HFFc6 (cell line): ENCODE results near the gene GRAMD1B. TPM values are rescaled to one million over a fixed set of nuclear protein-coding genes. Genes with fewer than 3 reads are reported as not detected.

ENCODE experiments used
- DNase-seq: peaks from one replicate; pipeline ENCODE4 v3.0.0-alpha.2; 2018
- H3K27ac Mint-ChIP-seq: 2 replicates; pipeline ENCODE4 v1.8.0; 2020; ENCODE audit warnings: mild to moderate bottlenecking, mixed read lengths
- H3K27me3 Mint-ChIP-seq: 2 replicates; pipeline ENCODE4 v1.8.0; 2021; ENCODE audit warnings: mild to moderate bottlenecking, moderate library complexity, mixed read lengths; ENCODE audit not compliant: insufficient read depth
- H3K36me3 Mint-ChIP-seq: 2 replicates; pipeline ENCODE4 v1.8.0; 2021; ENCODE audit warnings: low read depth, mixed read lengths
- H3K4me1 Mint-ChIP-seq: 2 replicates; pipeline ENCODE4 v1.8.0; 2020; ENCODE audit warnings: low read depth, mixed read lengths
- H3K4me3 Mint-ChIP-seq: 2 replicates; pipeline ENCODE4 v1.8.0; 2020; ENCODE audit warnings: mild to moderate bottlenecking, moderate library complexity, mixed read lengths
- H3K9me3 Mint-ChIP-seq: 2 replicates; pipeline ENCODE4 v1.8.0; 2020; ENCODE audit warnings: mild to moderate bottlenecking, mixed read lengths
- CTCF ChIP-seq: fragments of 200-600 bp; sonication (generic); IDR thresholded peaks from 2 replicates; pipeline ENCODE4 v1.5.0; 2021; ENCODE audit warnings: antibody characterized with exemption, mild to moderate bottlenecking
- total RNA-seq, 6 experiments: library from RNA; stranded (reverse); fragmentation: NEBNext Ultra II Directional; extraction: Animal tissue kit (Norgen Biotek cat#: 25700); gene quantifications; 2 replicates in 1 of 6; 3 replicates in 5 of 6; pipeline ENCODE4 v1.2.3, GENCODE V29; 2021

The GRAMD1B gene
- total RNA-seq, 6 experiments from 2014 or later, result 46.1 to 54.5 (median 51.3) TPM

- Mint-ChIP-seq H3K36me3 (peaks cover 33% of the 10 kb centered on the region), H3K4me1 (peaks cover 12% of the 10 kb centered on the region), H3K4me3 (no peak overlapping the region), H3K27ac (0 out of 2 replicates have a peak overlapping the region, but pooled peaks have one; percentile 2), H3K27me3 (peaks cover 8% of the 10 kb centered on the region), H3K9me3 (no peaks in the 10 kb centered on the region)
- DNase-seq, result no peak
- TF ChIP-seq CTCF, result no peak
Measured at GRCh38 chr11:123611698-123612097, 181.6 kb downstream of the GRAMD1B start.

GRCh38 chr11:123616505-123617198 lies 186.6 kb downstream of the GRAMD1B start:
- DNase-seq, result peak; percentile 34
- no peak for TF ChIP-seq CTCF
- no peaks in the 10 kb centered on the region for H3K9me3 Mint-ChIP-seq
- peaks cover 55% of the 10 kb centered on the region for H3K36me3 Mint-ChIP-seq
- H3K4me3 Mint-ChIP-seq, result no peak overlapping the region
- peaks cover 15% of the 10 kb centered on the region for H3K4me1 Mint-ChIP-seq
- H3K27me3 Mint-ChIP-seq, result peaks cover 2% of the 10 kb centered on the region; the same call in 1 of the 2 replicates
- peak overlapping the region; percentile 29; the same call in 1 of the 2 replicates for H3K27ac Mint-ChIP-seq

DNA sequence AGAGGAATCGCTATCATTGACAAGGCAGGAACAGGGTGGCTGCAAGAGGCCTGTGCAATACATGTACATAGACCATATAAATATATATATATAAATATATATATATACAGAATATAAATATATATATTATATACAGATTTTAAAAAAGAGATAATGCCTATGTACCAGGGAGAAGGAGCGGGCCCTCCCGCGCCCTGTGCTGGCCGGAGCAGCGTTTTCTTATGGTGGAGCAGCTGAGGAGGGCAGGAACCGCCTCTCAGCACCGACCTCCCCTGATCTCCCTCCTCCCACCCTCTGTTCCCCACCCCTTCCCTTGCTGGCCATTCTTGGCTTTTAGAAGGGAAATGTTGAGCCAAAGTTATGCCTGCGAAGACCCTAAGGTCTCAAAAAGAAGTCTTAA lies 192.5 kb downstream of the GRAMD1B start:
- no peak for TF ChIP-seq CTCF
- Mint-ChIP-seq H3K9me3 (no peaks in the 10 kb centered on the region), H3K4me1 (peaks cover 22% of the 10 kb centered on the region), H3K36me3 (peaks cover 61% of the 10 kb centered on the region), H3K4me3 (no peak overlapping the region), H3K27ac (no peak overlapping the region), H3K27me3 (peaks cover 5% of the 10 kb centered on the region; the same call in 1 of the 2 replicates)
- no peak for DNase-seq

DNA sequence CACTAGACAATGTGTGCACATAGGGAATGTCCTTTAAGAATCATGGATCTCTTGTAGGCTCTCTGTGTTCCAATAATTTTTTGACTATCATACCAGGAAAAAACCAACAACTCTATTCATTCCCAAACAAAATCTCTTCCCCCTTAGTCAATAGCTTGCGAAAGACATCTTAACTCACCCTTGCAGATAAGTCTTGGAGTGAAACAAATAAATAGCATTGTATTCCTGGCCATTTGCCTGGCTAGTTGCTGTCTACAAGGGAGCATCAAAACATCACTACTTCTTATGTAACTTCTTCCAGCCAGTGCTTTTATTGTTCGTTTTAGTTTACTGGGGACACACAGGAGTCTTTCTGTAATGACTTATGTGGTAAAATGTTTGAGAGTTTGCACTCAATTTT lies 194.9 kb downstream of the GRAMD1B start:
- Mint-ChIP-seq H3K27me3 (peaks cover 8% of the 10 kb centered on the region; the same call in 1 of the 2 replicates), H3K4me1 (peaks cover 45% of the 10 kb centered on the region), H3K27ac (no peak overlapping the region), H3K4me3 (no peak overlapping the region), H3K9me3 (no peaks in the 10 kb centered on the region), H3K36me3 (peaks cover 38% of the 10 kb centered on the region)
- DNase-seq, result no peak
- TF ChIP-seq CTCF, result no peak

DNA sequence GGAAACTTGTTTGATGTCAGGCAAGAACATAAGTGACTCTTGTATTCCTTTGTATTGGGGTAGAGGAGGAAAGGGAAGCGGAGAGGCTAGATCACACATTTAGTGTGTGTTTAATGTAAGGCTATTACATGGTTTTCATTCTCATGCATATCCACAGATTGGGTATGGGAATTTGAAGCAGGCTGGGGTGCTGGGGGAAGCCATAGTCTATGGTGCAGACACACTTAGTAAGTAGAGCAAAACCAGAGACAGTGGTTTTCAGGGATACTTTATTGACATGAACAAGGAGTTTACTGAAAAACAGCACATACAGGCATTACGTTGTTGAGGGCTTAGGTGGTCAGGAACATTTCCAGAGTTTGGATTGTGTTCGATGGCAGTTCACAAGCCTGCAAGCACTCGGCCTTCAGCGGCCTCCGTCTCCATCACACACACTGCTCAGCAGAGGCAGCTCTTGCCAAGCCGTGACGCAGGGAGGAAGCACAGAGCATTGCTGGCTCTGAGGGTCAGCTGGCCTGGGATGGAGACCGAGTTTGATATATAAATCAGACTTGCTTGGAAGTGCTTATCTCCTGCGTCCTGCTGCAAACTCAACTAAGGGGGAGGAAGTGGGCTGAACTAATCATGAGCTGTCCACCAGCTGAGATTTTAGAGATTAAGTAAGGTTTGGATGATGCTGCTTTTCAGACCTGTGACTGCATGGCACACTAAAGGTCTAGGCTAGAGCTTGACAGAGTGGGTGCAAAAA lies 199.0 kb downstream of the GRAMD1B start:
- TF ChIP-seq CTCF, result no peak
- Mint-ChIP-seq H3K36me3 (peaks cover 23% of the 10 kb centered on the region), H3K27me3 (peaks cover 13% of the 10 kb centered on the region), H3K9me3 (no peaks in the 10 kb centered on the region), H3K4me1 (peaks cover 50% of the 10 kb centered on the region), H3K27ac (peak overlapping the region; percentile 69), H3K4me3 (peak overlapping the region; percentile 22)
- DNase-seq, result peak; percentile 74
